ENCODE data around the gene POLR2F. TPM values are rescaled to one million over a fixed set of nuclear protein-coding genes. Genes with fewer than 3 reads are reported as not detected.

POLR2F gene
- total RNA-seq, 1 experiment from 2014 or later: 162 TPM

- intact Hi-C loops (cut with micrococcal nuclease; ENCODE audit: unreplicated experiment): no loop called here
- ChIA-PET POLR2A (ENCODE audit: low non-redundant PET) (no interaction called here), CTCF (interaction anchor here (0.7 kb wide), 1 partner anchor 16 kb away, joined by 3 read pairs; the partner anchor contains the start of gene MICALL1)
- Histone ChIP-seq H3K36me3 (ENCODE audit: insufficient read depth, low read length, poor library complexity, severe bottlenecking) (peaks cover 8% of the 10 kb centered on the region), H3K9me3 (ENCODE audit: low read depth, low read length, poor library complexity, severe bottlenecking) (no peaks in the 10 kb centered on the region), H3K4me3 (ENCODE audit: low read depth, low read length, poor library complexity, severe bottlenecking) (no peak overlapping the region), H3K4me1 (ENCODE audit: insufficient read depth, low read length, poor library complexity, severe bottlenecking) (no peaks in the 10 kb centered on the region), H3K27me3 (replicated peaks; ENCODE audit: insufficient read depth, low read depth, low read length, poor library complexity) (no peaks in the 10 kb centered on the region), H3K27ac (ENCODE audit: low read depth, low read length, poor library complexity, severe bottlenecking) (no peak overlapping the region)
- BruUV-seq (replicated peaks): no TSS peak
- DNase-seq (ENCODE audit: low spot score): no peak
- TF ChIP-seq EZH2 (IDR thresholded peaks at IDR 0.05; ENCODE audit: borderline replicate concordance, low read depth, low read length, poor library complexity, severe bottlenecking) (no peak), CTCF (conservative IDR thresholded peaks at IDR 0.05; ENCODE audit: low read depth, low read length) (no peak)
Measured at GRCh38 chr22:37922191-37922590, 31.3 kb upstream of the POLR2F start.

- no peaks in the 10 kb centered on the region for H3K27me3 ChIP-seq (replicated peaks; ENCODE audit: insufficient read depth, low read depth, low read length, poor library complexity)
- H3K27ac ChIP-seq (ENCODE audit: low read depth, low read length, poor library complexity, severe bottlenecking): no peak overlapping the region
- CTCF ChIA-PET: no interaction called here
- no peak for DNase-seq (ENCODE audit: low spot score)
- BruUV-seq (replicated peaks): no TSS peak
- H3K9me3 ChIP-seq (ENCODE audit: low read depth, low read length, poor library complexity, severe bottlenecking): no peaks in the 10 kb centered on the region
- no peaks in the 10 kb centered on the region for H3K4me1 ChIP-seq (ENCODE audit: insufficient read depth, low read length, poor library complexity, severe bottlenecking)
- TF ChIP-seq EZH2 (IDR thresholded peaks at IDR 0.05; ENCODE audit: borderline replicate concordance, low read depth, low read length, poor library complexity, severe bottlenecking): no peak
- TF ChIP-seq CTCF (conservative IDR thresholded peaks at IDR 0.05; ENCODE audit: low read depth, low read length): no peak
- POLR2A ChIA-PET (ENCODE audit: low non-redundant PET): no interaction called here
- intact Hi-C loops (cut with micrococcal nuclease; ENCODE audit: unreplicated experiment): no loop called here
- H3K4me3 ChIP-seq (ENCODE audit: low read depth, low read length, poor library complexity, severe bottlenecking): no peak overlapping the region
- H3K36me3 ChIP-seq (ENCODE audit: insufficient read depth, low read length, poor library complexity, severe bottlenecking): peaks cover 4% of the 10 kb centered on the region
Measured at GRCh38 chr22:37923927-37924326, 29.6 kb upstream of the POLR2F start.

GRCh38 chr22:37924386-37925065, 29.0 kb upstream of the POLR2F start:
- H3K4me3 ChIP-seq (ENCODE audit: low read depth, low read length, poor library complexity, severe bottlenecking): no peak overlapping the region
- no peaks in the 10 kb centered on the region for H3K9me3 ChIP-seq (ENCODE audit: low read depth, low read length, poor library complexity, severe bottlenecking)
- CTCF ChIA-PET: no interaction called here
- POLR2A ChIA-PET (ENCODE audit: low non-redundant PET): interaction anchor here (0.5 kb wide), 1 partner anchor 120 kb away, joined by 3 read pairs; a partner anchor contains a TSS
- TF ChIP-seq CTCF (conservative IDR thresholded peaks at IDR 0.05; ENCODE audit: low read depth, low read length) (no peak), EZH2 (IDR thresholded peaks at IDR 0.05; ENCODE audit: borderline replicate concordance, low read depth, low read length, poor library complexity, severe bottlenecking) (no peak)
- no peak overlapping the region for H3K27ac ChIP-seq (ENCODE audit: low read depth, low read length, poor library complexity, severe bottlenecking)
- intact Hi-C loops (cut with micrococcal nuclease; ENCODE audit: unreplicated experiment): no loop called here
- BruUV-seq (replicated peaks): no TSS peak
- H3K4me1 ChIP-seq (ENCODE audit: insufficient read depth, low read length, poor library complexity, severe bottlenecking): no peaks in the 10 kb centered on the region
- peaks cover 4% of the 10 kb centered on the region for H3K36me3 ChIP-seq (ENCODE audit: insufficient read depth, low read length, poor library complexity, severe bottlenecking)
- no peak for DNase-seq (ENCODE audit: low spot score)
- no peaks in the 10 kb centered on the region for H3K27me3 ChIP-seq (replicated peaks; ENCODE audit: insufficient read depth, low read depth, low read length, poor library complexity)
